ENCODE results near the gene ATXN10. TPM values are rescaled to one million over a fixed set of nuclear protein-coding genes. Genes with fewer than 3 reads are reported as not detected.
"Not testable (repeated sequence)": the region's sequence is repeated elsewhere in the genome, so short reads cannot be mapped to it uniquely, and the experiment has no call there.

ATXN10 gene
- polyA plus RNA-seq, 1 donor = 312 TPM

GRCh38 chr22:45704648-45705047, 33.0 kb downstream of the ATXN10 start:
- no peak for DNase-seq

GRCh38 chr22:45707605-45708004, 36.0 kb downstream of the ATXN10 start:
- no peak for DNase-seq

- DNase-seq = no peak
Measured at GRCh38 chr22:45708145-45708544, 36.5 kb downstream of the ATXN10 start.

GRCh38 chr22:45709060-45709739, 37.6 kb downstream of the ATXN10 start:
- no peak for DNase-seq

- no peak for DNase-seq
Measured at GRCh38 chr22:45709866-45710265, 38.2 kb downstream of the ATXN10 start.

GRCh38 chr22:45710469-45710868, 38.8 kb downstream of the ATXN10 start:
- DNase-seq = no peak

- DNase-seq = not testable (repeated sequence)
Measured at GRCh38 chr22:45714390-45714789, 42.8 kb downstream of the ATXN10 start.

GRCh38 chr22:45717789-45718188, 46.2 kb downstream of the ATXN10 start:
- DNase-seq = no peak

GRCh38 chr22:45718391-45718790, 46.8 kb downstream of the ATXN10 start:
- no peak for DNase-seq

- no peak for DNase-seq
Measured at GRCh38 chr22:45720839-45721378, 49.3 kb downstream of the ATXN10 start.

GRCh38 chr22:45722006-45722405, 50.4 kb downstream of the ATXN10 start:
- DNase-seq = peak; percentile 2

- DNase-seq = no peak
Measured at GRCh38 chr22:45726081-45726480, 54.4 kb downstream of the ATXN10 start.

GRCh38 chr22:45731041-45731797, 59.6 kb downstream of the ATXN10 start:
- no peak for DNase-seq

GRCh38 chr22:45731798-45732495, 60.3 kb downstream of the ATXN10 start:
- peak; percentile 11 for DNase-seq

GRCh38 chr22:45735273-45735672, 63.6 kb downstream of the ATXN10 start:
- no peak for DNase-seq

- no peak for DNase-seq
Measured at GRCh38 chr22:45738206-45738605, 66.6 kb downstream of the ATXN10 start.

GRCh38 chr22:45740236-45740635, 68.6 kb downstream of the ATXN10 start:
- DNase-seq = no peak

GRCh38 chr22:45742866-45743450, 71.3 kb downstream of the ATXN10 start:
- no peak for DNase-seq

- DNase-seq = no peak
Measured at GRCh38 chr22:45743687-45744086, 72.1 kb downstream of the ATXN10 start.

- DNase-seq = no peak
Measured at GRCh38 chr22:45744442-45744841, 72.8 kb downstream of the ATXN10 start.

GRCh38 chr22:45750626-45751025, 79.0 kb downstream of the ATXN10 start:
- DNase-seq = no peak

GRCh38 chr22:45752036-45752435, 80.4 kb downstream of the ATXN10 start:
- no peak for DNase-seq
